Mesothelial cell of epicardium (in vitro differentiated cells): ENCODE data around the gene RBM28. TPM values are rescaled to one million over a fixed set of nuclear protein-coding genes. Genes with fewer than 3 reads are reported as not detected.

ENCODE experiments used
- DNase-seq, 2 experiments: peaks; one replicate each; pipeline ENCODE4 v3.0.0; 2021; ENCODE audit warnings: low spot score in 2 of 2; ENCODE audit not compliant: unreplicated experiment in 2 of 2
- H3K27ac Mint-ChIP-seq: 2 replicates; pipeline ENCODE4 v1.8.0; 2021; ENCODE audit warnings: mixed read lengths
- H3K27me3 Mint-ChIP-seq: 2 replicates; pipeline ENCODE4 v1.8.0; 2021; ENCODE audit warnings: low read depth, mixed read lengths
- H3K36me3 Mint-ChIP-seq: 2 replicates; pipeline ENCODE4 v1.8.0; 2021; ENCODE audit warnings: mixed read lengths
- H3K4me1 Mint-ChIP-seq: 2 replicates; pipeline ENCODE4 v1.8.0; 2021; ENCODE audit warnings: mixed read lengths
- H3K4me3 Mint-ChIP-seq: 2 replicates; pipeline ENCODE4 v1.8.0; 2021; ENCODE audit warnings: mild to moderate bottlenecking, moderate library complexity, mixed read lengths
- H3K9me3 Mint-ChIP-seq: 2 replicates; pipeline ENCODE4 v1.8.0; 2021; ENCODE audit warnings: mixed read lengths
- CTCF ChIP-seq: fragments of 200-600 bp; sonication (generic); IDR thresholded peaks from one replicate; pipeline ENCODE4 v1.5.0; 2021; ENCODE audit warnings: antibody characterized with exemption; ENCODE audit not compliant: unreplicated experiment
- total RNA-seq: library from RNA; stranded (reverse); gene quantifications from 3 replicates; pipeline ENCODE4 v1.2.1, GENCODE V29; 2021

The RBM28 gene
- total RNA-seq, 1 donor from 2014 or later = 78.5 TPM

- DNase-seq = no peak
- H3K27me3 Mint-ChIP-seq = no peaks in the 10 kb centered on the region
- no peak overlapping the region for H3K27ac Mint-ChIP-seq
- TF ChIP-seq CTCF = no peak
- H3K4me3 Mint-ChIP-seq = no peak overlapping the region
- H3K9me3 Mint-ChIP-seq = no peaks in the 10 kb centered on the region
- no peaks in the 10 kb centered on the region for H3K36me3 Mint-ChIP-seq
- peaks cover 68% of the 10 kb centered on the region for H3K4me1 Mint-ChIP-seq
These were observed 80.3 kb downstream of the RBM28 start for GRCh38 chr7:128263420-128263819.

- no peak for TF ChIP-seq CTCF
These were observed 81.3 kb downstream of the RBM28 start for GRCh38 chr7:128262273-128263028.

GRCh38 chr7:128260069-128260795, 83.5 kb downstream of the RBM28 start:
- peaks cover 49% of the 10 kb centered on the region for H3K4me1 Mint-ChIP-seq
- peak overlapping the region; percentile 97 for H3K27ac Mint-ChIP-seq
- H3K27me3 Mint-ChIP-seq = no peaks in the 10 kb centered on the region
- TF ChIP-seq CTCF = no peak
- no peak overlapping the region for H3K4me3 Mint-ChIP-seq
- no peaks in the 10 kb centered on the region for H3K9me3 Mint-ChIP-seq
- no peak for DNase-seq
- no peaks in the 10 kb centered on the region for H3K36me3 Mint-ChIP-seq

More at GRCh38 chr7:128262273-128263028, 81.3 kb downstream of the RBM28 start:
- Mint-ChIP-seq H3K36me3 (no peaks in the 10 kb centered on the region), H3K27ac (no peak overlapping the region), H3K9me3 (no peaks in the 10 kb centered on the region), H3K4me3 (no peak overlapping the region), H3K27me3 (no peaks in the 10 kb centered on the region), H3K4me1 (peaks cover 68% of the 10 kb centered on the region)
- DNase-seq = no peak

- peak in 1 of 2 experiments; percentile 69 for DNase-seq
- Mint-ChIP-seq H3K36me3 (no peaks in the 10 kb centered on the region), H3K4me3 (no peak overlapping the region), H3K27me3 (no peaks in the 10 kb centered on the region), H3K4me1 (peaks cover 44% of the 10 kb centered on the region), H3K9me3 (no peaks in the 10 kb centered on the region), H3K27ac (peak overlapping the region; percentile 97)
- TF ChIP-seq CTCF = no peak
These were observed 84.3 kb downstream of the RBM28 start for GRCh38 chr7:128259131-128260061.

GRCh38 chr7:128257458-128257857, 86.2 kb downstream of the RBM28 start:
- DNase-seq = no peak
- no peak overlapping the region for H3K4me3 Mint-ChIP-seq
- no peaks in the 10 kb centered on the region for H3K27me3 Mint-ChIP-seq
- H3K36me3 Mint-ChIP-seq = no peaks in the 10 kb centered on the region
- TF ChIP-seq CTCF = no peak
- H3K27ac Mint-ChIP-seq = peak overlapping the region; percentile 88
- peaks cover 37% of the 10 kb centered on the region for H3K4me1 Mint-ChIP-seq
- H3K9me3 Mint-ChIP-seq = no peaks in the 10 kb centered on the region
